ENCODE results near the gene SFXN5.
"Not testable (repeated sequence)": the region's sequence is repeated elsewhere in the genome, so short reads cannot be mapped to it uniquely, and the experiment has no call there.

SFXN5 gene

DNA sequence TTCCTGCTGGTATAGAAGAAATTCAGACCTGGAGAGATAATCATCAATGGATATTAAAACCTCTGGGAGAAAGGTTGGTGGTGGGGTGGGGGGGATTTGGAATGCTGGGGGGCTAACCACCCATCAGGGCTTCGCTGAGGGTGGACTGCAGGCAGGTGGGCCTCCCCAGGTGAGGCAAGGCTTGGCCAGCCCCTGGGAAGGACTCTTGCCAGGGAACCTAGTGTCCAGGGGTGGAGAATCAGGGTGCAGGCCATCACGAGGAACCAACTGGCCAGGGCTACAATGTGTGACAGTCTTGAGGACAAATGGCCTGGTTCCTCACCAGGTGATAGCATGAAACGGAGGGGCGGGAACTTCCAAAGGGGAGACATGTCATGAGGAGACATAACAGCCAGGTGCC is 29.4 kb upstream of the SFXN5 start:
- no peak for DNase-seq

DNA sequence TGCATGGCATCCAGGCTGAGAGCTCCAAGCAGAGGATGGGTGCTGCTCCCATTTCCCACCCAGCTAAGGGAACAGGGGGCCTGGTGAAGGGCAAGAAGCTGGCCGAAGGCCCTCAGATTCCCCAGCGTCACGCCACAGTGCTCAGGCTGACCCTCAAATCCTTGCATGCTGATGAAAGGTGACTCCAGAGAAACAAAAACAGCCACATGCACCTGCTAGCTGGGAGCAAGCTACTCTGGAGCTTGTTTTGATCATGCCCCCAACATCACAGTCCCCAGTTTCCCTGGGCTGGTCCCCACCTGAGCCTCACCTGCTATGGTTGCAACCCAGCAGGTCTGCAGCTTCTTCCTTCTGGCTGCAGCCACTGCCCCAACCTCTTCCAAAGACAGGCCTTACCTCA is 28.0 kb upstream of the SFXN5 start:
- no peak for DNase-seq

DNA sequence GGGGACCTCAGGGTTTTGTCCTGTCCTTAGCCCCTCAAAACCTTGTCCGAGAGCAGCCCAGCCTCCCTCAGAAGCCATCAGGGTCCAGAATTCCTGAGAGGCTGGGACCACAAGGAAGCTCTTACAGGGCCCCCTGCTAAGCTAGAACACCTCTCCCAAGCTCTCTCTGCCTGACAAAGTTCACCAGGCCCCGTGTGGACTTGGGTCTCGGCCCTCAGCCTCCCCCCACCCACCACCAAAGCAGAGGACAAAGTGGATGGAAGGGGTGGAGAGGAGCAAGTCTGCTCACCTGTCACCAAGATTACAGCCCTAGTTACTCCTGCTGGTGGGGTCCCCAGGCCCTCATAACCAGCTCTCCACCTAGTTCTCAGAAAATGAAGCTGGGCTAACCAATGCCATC is 24.4 kb upstream of the SFXN5 start:
- DNase-seq: no peak

DNA sequence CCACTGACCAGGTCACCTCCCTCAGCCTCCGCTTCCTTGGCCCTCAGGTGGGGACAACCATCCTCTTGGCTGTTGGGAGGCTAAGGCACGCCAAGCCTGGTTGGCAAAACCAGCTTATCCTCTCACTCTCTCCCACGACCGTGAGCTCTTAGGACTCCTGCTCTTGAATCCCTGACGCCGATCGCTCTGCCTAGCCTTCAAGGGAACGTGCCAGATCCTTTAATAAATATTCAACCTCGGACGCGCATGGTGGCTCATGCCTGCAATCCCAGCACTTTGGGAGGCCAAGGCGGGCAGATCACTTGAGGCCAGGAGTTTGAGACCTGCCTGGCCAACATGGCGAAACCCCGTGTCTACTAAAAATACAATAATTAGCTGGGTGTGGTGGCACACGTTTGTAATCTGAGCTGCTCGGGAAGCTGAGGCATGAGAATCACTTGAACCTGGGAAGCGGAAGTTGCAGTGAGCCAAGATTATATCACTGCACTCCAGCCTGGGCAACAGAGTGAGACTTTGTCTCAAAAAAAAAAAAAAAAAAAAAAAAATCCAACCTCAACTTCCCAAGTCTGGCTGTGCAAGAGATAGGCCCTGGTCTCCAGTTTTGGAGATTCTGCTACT is 22.2 kb upstream of the SFXN5 start:
- DNase-seq: not testable (repeated sequence)

DNA sequence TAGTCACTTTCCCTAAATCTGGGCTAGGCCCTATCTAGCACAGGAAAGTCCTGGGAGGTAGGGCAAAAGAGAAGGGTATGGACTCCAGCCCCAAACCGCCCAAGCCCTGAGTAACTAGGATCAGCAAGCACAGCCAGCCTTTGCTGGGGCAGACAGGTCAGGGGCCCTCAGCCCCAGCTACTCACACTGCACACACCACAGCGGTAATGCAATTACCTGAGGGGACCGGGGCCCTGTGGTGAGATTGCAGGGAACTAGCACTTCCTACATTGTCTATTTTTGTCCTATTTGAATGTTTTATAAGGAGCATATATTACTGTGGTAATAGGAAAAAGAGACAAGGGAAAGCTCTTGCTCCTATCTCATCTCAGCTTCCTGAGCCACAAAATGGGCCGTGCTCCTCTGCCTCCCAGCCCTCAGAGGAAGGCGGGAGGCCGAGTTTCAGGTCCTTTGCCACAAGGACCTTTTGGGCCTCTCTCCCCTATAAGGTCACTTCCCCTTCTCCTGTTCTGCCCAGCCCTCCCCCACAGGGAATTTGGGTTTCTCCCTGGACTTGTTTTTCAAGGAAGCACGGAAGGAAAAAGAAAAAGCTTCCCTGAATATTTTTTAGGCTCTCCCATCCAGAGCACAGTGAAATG is 20.8 kb upstream of the SFXN5 start:
- DNase-seq: no peak

DNA sequence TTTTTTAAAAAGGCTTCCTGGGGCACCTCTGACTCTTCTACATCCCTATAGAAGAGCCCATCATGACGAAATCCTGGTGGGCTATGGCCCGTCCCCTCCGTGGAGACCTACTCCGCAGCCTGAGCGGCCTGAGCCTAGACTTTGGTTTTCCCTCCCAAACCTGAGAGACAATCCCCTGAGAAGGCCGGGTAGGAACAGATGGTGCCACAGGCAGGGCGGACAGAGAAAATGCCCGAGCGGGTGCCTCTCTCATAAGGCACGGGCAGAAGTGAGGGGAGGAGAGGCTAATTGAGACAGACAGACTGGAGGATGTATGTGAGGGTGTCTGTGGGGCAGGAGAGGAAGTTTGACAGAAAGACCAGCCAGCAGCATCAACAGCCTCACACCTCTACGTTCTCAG is 20.2 kb upstream of the SFXN5 start:
- DNase-seq: no peak

DNA sequence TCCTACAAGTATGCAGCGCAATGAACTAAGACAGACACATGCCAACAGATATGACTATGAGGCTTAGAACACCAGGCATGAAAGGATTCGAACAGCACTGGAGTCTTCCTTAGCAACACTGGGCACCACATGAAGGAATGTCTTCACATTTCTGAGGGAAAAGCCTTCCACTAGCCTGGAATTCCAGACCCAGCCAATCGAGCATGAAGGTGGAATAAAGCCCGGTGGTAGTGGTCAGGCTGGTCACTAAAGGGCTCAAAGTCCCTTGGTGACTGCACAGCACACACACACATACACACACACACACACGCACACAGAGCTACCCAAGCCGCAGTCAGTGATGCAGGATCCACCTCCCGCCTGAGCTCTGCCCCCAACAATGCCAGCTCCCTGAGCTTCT is 19.7 kb upstream of the SFXN5 start:
- DNase-seq: peak; percentile 81

DNA sequence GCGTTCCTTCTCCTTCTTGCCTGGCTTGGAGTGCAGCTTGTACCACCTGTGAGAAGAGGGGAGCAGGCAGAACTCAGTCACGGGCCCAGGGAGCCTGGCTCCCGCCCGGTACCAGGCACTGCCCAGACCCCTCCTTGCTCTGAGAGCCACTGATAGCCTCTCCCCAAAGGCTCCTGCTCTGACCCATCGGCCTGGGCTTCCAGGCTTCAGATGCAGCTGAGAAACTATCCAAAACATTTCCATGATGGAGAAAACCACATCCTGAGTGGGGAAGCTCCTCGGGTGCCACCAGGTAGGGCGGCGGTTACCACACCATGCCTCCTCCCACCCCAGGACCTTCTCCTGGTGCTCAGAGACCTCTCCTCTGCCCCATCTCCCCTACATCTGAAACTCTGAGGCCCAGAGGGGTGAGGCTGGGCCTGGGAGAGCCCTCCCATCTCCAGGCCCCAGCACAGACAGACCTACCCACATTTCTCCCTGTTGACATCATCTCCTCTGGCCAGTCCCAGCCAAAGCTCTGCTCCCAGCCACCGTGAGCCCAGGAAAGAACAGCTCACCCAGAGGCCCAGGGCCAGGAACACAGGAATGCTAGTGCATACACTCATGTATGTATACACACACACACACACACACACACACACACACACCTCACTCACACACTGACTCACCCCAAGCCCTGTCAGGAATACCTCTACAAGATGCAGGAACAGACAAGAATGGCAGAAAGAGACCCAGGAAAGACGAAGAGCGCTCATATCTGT is 17.9 kb upstream of the SFXN5 start:
- peak; percentile 100 for DNase-seq

DNA sequence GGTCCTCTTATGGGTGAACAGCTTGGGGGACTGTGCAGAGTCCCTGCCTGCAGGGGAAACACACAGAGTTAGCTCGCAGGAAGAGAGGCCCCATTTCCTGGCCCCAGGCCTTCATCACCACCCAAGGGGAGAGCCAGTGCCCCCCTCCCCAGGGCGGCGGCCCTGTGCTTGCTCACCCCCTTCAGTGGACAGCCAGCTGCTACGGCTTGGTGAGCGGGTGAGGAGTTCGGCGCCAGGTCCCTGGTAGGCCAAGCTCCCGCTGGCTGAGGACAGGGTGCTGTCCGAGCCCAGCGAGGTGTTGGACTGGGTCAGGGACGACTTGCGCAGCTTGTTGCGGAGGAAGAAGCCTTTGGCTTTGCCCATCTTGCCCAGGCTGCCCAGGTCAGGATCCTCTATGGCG is 17.2 kb upstream of the SFXN5 start:
- no peak for DNase-seq

DNA sequence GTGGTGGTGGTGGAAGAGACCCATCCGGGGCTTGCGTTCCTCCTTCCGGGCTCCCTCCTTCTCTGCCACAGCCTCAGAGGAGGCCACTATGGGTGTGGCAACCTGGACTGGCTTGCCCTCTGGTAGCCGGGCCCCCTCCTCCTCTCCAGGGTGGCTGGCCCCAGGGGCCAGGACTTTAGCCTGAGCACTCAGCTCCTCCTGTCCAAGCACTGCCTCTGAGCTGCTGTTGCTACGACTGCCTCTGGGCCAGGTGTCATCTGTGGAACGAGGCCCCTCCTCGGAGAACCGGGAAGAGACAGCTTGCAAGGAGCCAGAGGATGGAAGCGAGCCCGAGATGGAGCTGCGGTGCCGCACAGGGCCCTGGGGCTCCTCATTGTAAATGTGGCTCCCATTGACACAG is 16.7 kb upstream of the SFXN5 start:
- no peak for DNase-seq

DNA sequence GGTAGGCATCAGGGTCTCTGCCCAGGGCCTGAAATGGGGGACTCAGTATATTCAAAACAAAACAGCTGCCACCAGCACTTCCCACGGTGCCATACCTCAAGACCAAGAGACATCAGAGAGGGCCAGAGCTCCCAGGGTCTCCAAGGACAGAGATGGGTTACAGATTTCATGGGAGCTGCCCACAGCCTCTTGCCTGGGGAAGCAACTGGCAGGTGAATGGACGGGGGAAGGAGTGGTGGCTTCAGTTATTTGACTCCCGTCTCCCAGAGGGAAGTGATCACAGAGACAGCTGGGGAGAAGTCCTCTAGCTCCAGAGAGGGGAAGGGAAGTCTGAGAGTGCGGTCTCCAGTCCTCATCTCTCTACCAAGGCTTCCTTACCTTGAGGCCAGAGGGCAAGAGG is 15.8 kb upstream of the SFXN5 start:
- no peak for DNase-seq

DNA sequence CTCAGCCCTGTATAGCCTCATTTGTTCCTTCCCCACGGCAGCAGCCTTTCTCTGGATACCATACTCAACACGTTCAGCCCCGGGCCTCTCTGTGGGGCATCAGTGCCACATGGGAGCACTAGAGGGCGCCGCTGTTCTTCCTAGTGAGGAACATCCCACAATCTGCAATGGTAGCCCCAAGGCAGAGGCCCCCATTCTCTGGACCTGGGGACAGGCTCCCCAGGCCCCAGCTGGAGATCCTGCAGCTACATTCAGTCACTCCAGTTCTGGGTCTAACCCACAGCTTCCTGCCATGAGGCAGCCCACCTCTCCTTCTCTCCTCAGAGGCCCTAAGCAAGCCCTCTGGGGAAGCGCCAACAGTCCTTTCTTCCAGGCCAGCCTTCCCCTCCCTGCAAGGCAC is 14.2 kb upstream of the SFXN5 start:
- DNase-seq: peak; percentile 70

DNA sequence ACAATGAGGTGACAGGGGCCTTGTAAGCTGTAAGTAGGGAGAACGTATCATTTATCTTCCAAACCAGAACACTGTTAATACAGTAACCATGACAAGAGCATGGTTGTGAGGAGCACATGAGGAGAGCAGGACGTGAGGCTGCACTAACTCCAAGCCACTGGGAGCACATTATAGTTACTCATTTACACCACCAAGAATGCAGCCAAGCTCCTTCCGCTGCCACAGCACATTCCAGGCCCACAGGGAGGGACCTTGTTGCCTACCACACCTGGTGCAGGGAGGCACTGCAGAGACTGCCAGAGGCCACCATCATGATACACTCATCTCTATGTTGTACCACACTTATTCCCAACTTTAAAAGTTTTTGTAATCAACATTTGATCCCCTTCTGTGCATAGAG is 13.5 kb upstream of the SFXN5 start:
- no peak for DNase-seq

DNA sequence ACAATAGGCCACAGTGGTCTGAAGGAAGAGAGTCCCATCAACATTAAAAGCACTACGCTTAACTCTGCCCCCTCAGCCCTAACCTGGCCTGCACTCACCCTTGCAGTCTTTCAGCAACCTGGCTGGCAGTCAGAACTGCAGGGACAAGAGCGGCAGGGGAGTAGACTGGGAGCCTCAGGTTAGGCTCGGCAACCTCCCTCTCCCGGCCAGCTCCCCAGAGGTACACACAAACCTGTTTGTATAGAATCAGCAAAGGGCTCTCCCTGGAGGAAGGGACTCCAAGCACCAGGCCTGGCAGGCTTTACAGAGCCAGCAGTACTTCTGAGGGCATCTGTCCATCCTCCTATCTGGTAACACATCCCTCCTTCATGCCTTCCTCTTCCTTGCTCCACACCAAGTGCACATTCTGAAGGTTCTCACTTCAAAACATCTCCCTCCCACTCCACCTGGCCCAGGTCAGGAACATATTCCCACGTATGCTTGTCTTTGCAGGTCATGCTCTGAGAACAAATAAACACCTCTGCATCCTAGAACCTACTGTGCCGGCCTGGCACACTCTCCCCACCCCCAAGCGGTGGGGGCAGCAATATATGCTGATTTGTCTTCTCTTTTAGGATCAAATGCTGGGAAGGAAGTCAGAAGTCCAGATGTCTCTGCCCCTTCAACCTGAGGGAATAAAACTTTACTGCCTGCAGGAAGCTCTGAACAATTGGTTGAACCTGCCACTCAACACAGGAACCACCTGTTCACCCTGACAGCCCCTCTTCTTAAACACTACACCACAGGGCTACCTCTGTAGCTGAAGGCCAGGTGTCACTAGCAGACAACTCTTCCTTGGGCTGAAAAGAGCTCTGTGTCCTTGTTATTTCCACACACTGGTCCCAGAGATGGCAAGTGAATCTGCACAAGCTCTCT is 12.6 kb upstream of the SFXN5 start:
- DNase-seq: no peak

DNA sequence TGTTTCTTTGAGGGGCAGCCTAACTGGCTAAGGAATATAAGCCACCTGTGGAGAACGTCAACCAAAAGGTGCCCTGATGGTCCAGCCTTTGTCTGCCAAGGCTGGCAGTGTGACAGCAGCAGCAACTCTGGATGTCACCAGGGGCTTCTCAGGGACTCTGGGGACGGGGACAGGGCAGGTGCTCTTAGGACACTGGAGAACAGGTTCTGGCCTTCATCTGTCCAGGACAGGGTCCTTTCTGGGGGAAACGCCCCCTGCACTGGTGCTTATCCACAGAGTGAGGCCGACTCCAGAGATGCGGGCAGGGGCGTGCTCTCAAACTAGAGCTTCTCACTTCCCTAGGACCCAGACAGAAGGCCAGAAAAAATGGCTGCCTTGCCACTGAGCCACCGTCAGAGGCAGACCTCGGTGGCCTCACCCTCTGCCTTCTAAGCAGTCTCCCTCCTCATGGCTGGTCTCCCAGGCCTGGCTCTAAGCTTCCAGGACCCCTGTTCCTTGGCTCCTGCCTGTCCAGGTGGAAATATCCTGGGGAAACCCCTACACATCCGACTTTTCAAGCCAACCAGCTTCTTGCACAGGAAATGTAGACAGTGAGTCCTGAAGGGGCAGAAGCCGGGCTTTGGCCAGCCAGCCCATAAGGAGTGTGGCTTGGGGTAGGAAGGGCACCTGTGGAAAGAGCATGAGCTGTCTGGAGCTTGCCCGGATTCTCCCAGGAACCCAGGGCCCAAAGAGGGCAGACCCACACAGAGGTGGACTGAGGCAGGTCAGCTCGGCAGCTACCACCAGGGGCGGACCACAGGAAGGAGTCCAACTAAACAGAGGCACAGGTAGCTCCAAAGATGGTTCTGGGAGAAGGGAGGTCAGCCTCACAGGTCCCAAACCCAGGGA is 11.3 kb upstream of the SFXN5 start:
- DNase-seq: no peak

DNA sequence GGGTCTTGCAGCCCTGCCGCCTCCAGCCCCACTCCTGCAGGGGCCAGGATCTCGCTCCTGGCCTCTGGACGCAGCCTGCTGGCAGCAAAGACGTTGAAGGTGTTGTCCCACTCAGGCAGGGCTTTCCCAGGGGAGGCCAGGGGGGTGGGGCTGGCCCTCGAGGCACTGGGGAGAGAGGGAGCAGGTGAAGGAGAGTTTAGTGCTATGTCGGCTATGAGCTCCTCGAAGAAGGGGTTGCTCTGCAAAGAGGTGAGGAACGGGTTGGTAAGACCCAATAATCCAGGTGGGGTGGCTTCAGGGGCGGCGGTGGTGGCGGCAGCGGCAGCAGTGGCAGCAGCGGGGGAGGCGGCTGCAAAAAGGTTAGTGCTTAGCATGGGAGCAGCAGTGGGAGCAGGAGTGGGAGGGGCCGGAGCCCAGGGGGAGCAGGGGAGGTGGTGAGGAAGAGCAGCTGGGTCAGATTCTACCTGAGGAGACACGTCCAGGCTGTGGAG is 9.7 kb upstream of the SFXN5 start:
- DNase-seq: no peak

DNA sequence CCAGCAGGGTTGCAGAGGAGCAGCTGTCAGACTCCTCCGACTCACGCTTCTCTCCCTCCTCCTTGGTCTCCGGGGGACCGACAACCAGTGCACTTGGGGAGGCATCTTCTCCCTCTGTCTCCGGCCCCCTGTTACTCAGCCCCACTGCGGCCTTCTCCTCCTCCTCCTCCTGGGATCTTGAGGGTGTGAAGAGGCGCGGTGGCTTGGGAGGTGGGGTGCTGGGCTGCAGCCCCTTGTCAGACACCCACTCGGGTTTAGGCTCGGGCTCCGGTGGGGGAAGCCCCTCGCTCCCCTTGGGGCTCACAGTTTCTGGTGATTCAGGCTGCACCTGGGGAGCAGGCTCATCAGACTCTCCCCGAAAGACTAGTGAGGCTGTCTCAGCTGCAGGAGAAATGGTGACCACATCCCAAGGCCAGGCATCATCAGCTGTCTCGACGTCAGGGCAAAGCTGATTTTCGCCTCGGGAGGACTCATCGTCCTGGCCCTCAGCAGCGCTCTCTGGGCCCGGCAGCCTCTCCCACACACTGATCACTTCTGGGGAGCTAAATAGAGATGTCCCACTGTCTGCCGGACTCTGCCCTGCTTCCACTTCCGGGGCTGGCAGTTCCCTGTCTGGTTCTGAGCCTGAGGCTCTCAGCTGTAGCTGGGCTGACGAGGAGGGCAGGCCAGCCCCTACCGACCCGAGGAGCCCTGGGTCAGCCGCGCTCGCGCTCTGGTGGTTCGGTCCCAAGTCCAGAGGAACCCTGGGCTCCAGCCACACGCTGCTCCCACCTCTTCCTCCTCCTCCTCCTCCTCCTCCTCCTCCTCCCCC is 9.0 kb upstream of the SFXN5 start:
- DNase-seq: no peak

DNA sequence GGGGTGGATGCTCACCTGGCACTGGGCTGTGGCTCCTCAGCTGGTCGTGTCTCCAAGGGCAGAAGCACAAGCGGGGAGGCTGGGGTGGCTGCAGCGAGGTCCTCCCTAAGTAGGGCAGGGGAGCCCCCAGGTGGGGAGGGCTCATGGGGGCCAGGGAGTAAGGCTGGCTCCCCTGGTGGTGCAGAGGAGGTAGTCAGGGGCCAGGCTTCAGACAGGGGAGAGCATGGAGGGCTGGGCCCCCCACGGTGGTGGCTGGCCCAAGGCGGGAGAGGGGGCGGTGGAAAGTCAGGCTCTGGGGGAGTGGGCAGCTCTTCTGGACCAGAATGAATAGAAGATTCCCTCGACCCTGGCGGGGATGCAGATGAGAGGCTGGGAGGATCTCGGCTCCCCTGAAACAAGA is 8.1 kb upstream of the SFXN5 start:
- DNase-seq: no peak

DNA sequence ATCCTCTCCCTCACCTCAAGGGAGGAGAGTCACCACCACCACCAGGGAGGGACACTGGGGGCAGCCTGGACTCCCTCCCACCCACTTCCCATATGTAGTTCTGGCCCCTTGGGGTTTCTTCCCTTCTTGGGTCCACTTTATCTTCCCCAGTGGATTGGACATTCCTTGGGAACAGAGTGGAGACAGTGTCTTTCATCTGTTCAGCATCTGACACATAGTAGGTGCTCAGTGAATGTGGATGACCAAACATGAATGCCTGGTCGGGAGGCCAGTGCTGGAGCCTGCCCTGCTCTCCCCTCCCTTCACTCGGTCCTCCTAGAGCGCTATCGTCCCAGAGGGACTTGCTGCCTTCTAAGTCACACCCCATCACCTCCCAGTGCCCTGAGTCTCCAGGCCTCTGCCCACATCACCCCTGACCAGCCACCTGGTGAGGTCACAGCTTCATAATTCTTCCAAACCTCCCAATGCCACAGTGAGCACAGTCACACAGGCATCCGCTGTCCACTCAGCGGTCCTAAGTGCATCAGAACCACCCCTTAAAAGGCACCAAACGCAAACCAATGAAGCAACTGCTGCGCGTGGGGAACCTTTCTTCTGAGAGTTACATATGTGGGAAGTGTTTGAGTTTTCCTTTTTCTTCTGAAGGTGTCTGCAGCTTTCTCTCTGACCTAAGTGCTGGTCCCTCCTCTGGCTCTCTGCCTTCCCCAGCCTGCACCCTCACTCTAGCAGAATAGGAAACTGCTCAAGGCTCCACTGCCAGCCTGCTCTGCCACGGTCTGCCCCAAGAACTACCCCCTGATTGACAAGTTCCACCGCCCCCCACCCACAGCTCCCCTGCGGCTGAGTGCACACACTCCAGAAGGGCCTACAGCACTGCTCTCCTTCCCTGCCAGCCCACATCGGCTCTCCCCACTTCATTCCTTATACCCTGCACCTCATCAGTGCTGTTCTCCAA is 7.2 kb upstream of the SFXN5 start:
- no peak for DNase-seq

DNA sequence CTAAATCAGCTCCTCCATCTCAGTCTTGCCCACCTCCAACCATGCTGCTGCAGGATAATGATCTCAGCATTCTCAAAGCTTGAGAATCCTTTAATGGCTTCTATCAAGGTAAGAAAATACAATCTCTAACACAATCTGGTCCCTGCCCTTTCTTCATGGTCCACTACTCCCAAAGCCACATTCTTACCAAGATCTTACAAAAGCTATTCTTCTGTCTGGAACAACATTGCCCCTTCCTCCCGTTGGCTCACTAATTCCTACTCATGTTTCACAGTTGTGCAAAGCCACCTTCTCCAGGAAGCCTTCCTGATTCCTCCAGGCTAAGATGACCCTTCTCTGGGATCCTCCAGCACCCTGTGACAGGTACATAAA is 5.9 kb upstream of the SFXN5 start:
- no peak for DNase-seq

All from fibroblast of skin of right biceps (primary cell).